Measurements from ENCODE around the gene PARVA.

Gene PARVA

GRCh38 chr11:12438291-12438690 is 60.9 kb downstream of the PARVA start:
- no peak for TF ChIP-seq POU6F1 (CRISPR knock-in tag; IDR thresholded peaks at IDR 0.05; ENCODE audit: borderline replicate concordance, low read depth)
- no peak for TF ChIP-seq ESRRG (CRISPR knock-in tag; IDR thresholded peaks at IDR 0.05)
- no peak for TF ChIP-seq TOX (CRISPR knock-in tag; IDR thresholded peaks at IDR 0.05; ENCODE audit: borderline replicate concordance)
- no peak for TF ChIP-seq CREB5 (CRISPR knock-in tag; IDR thresholded peaks at IDR 0.05; ENCODE audit: low read depth)
- TF ChIP-seq ARNTL (CRISPR knock-in tag; IDR thresholded peaks at IDR 0.05; ENCODE audit: borderline replicate concordance, low read depth), result no peak
- TF ChIP-seq GLIS3 (CRISPR knock-in tag; IDR thresholded peaks at IDR 0.05), result no peak
- TF ChIP-seq ZNF8 (CRISPR knock-in tag; IDR thresholded peaks at IDR 0.05), result no peak
- TF ChIP-seq ISL1 (CRISPR knock-in tag; IDR thresholded peaks at IDR 0.05), result no peak
- no peak for TF ChIP-seq PATZ1 (CRISPR knock-in tag; IDR thresholded peaks at IDR 0.05; ENCODE audit: borderline replicate concordance)
- no peak for TF ChIP-seq CSRNP3 (CRISPR knock-in tag; IDR thresholded peaks at IDR 0.05)
- no peak for TF ChIP-seq ZNF565 (CRISPR knock-in tag; conservative IDR thresholded peaks at IDR 0.05; ENCODE audit: low read depth)
- TF ChIP-seq RARB (CRISPR knock-in tag; IDR thresholded peaks at IDR 0.05), result no peak
- no peak for TF ChIP-seq OSR1 (CRISPR knock-in tag; IDR thresholded peaks at IDR 0.05)
- TF ChIP-seq PPARA (CRISPR knock-in tag; IDR thresholded peaks at IDR 0.05; ENCODE audit: borderline replicate concordance), result no peak
- TF ChIP-seq TCF4 (CRISPR knock-in tag; IDR thresholded peaks at IDR 0.05; ENCODE audit: borderline replicate concordance), result no peak
- no peak for TF ChIP-seq TSHZ2 (CRISPR knock-in tag; IDR thresholded peaks at IDR 0.05)
- no peak for TF ChIP-seq BACH2 (CRISPR knock-in tag; IDR thresholded peaks at IDR 0.05; ENCODE audit: borderline replicate concordance)
- ATAC-seq, result no peak

- no peak for ATAC-seq
- TF ChIP-seq CREB5 (CRISPR knock-in tag; IDR thresholded peaks at IDR 0.05; ENCODE audit: low read depth), result no peak
- no peak for TF ChIP-seq ARNTL (CRISPR knock-in tag; IDR thresholded peaks at IDR 0.05; ENCODE audit: borderline replicate concordance, low read depth)
- TF ChIP-seq PATZ1 (CRISPR knock-in tag; IDR thresholded peaks at IDR 0.05; ENCODE audit: borderline replicate concordance), result no peak
- no peak for TF ChIP-seq SNAI2 (CRISPR knock-in tag; IDR thresholded peaks at IDR 0.05)
- TF ChIP-seq GLIS3 (CRISPR knock-in tag; IDR thresholded peaks at IDR 0.05), result no peak
- no peak for TF ChIP-seq ISL1 (CRISPR knock-in tag; IDR thresholded peaks at IDR 0.05)
- TF ChIP-seq ZC3H10 (CRISPR knock-in tag; IDR thresholded peaks at IDR 0.05), result no peak
- TF ChIP-seq ZNF70 (CRISPR knock-in tag; IDR thresholded peaks at IDR 0.05), result no peak
- no peak for TF ChIP-seq ZFP3 (CRISPR knock-in tag; IDR thresholded peaks at IDR 0.05)
Measured at GRCh38 chr11:12439615-12440014, 62.2 kb downstream of the PARVA start.
